Mesenchymal stem cell (in vitro differentiated cells and primary cell): ENCODE data around the gene RPIA.

ENCODE experiments used
- DNase-seq: peaks from one replicate; pipeline ENCODE4 v3.0.0-alpha.2; 2013
- H2AFZ ChIP-seq: one replicate; pipeline ENCODE4 v1.6.1; 2013; ENCODE audit warnings: low read depth, mild to moderate bottlenecking, control low read depth, inconsistent platforms, low read length, moderate library complexity
- H2AK5ac ChIP-seq: 2 replicates; pipeline ENCODE4 v1.6.1; 2013; ENCODE audit warnings: low read length, moderate library complexity, mild to moderate bottlenecking, inconsistent platforms; ENCODE audit not compliant: severe bottlenecking
- H2BK120ac ChIP-seq: one replicate; pipeline ENCODE4 v1.6.1; 2013; ENCODE audit warnings: low read depth, mild to moderate bottlenecking, inconsistent platforms, low read length, moderate library complexity
- H2BK12ac ChIP-seq, 2 experiments: one replicate each; pipeline ENCODE4 v1.6.1; 2013; ENCODE audit warnings: inconsistent platforms in 2 of 2, low read length in 2 of 2, mild to moderate bottlenecking in 2 of 2, moderate library complexity in 2 of 2, control low read depth in 1 of 2
- H2BK15ac ChIP-seq: one replicate; pipeline ENCODE4 v1.6.1; 2013; ENCODE audit warnings: mild to moderate bottlenecking, low read depth, inconsistent platforms; ENCODE audit not compliant: poor library complexity, severe bottlenecking
- H2BK5ac ChIP-seq: 2 replicates; pipeline ENCODE4 v1.6.1; 2013; ENCODE audit warnings: low read depth, mild to moderate bottlenecking, low read length, control low read depth, inconsistent platforms; ENCODE audit not compliant: poor library complexity, severe bottlenecking
- H3K14ac ChIP-seq, 2 experiments: one replicate each; pipeline ENCODE4 v1.6.1; 2013; ENCODE audit warnings: inconsistent platforms in 2 of 2, low read length in 2 of 2, control low read depth in 1 of 2, mild to moderate bottlenecking in 1 of 2, moderate library complexity in 1 of 2
- H3K18ac ChIP-seq, 2 experiments: one replicate each; pipeline ENCODE4 v1.6.1; 2013; ENCODE audit warnings: inconsistent platforms in 2 of 2, low read length in 2 of 2, control low read depth in 1 of 2, low read depth in 1 of 2, mild to moderate bottlenecking in 1 of 2
- H3K23ac ChIP-seq, 2 experiments: one replicate each; pipeline ENCODE4 v1.6.1; 2013; ENCODE audit warnings: inconsistent platforms in 2 of 2, low read length in 2 of 2, mild to moderate bottlenecking in 2 of 2, moderate library complexity in 2 of 2, control low read depth in 1 of 2
- H3K27ac ChIP-seq: 2 replicates; pipeline ENCODE4 v1.5.1; 2013; ENCODE audit warnings: mild to moderate bottlenecking, moderate library complexity, low read length, control low read depth, inconsistent platforms; ENCODE audit not compliant: poor library complexity, severe bottlenecking
- H3K27me3 ChIP-seq, 2 experiments: 2 replicates each; pipeline versions ENCODE4 v1.6.1 to v1.7.0; 2013; ENCODE audit warnings: low read length in 2 of 2, mild to moderate bottlenecking in 2 of 2, moderate library complexity in 2 of 2, control low read depth in 1 of 2, inconsistent platforms in 1 of 2; ENCODE audit not compliant: control insufficient read depth in 1 of 2, insufficient read depth in 1 of 2
- H3K36me3 ChIP-seq, 2 experiments: 2 replicates each; pipeline versions ENCODE4 v1.6.1 to v1.7.0; 2013; ENCODE audit warnings: low read length in 2 of 2, control low read depth in 1 of 2, inconsistent platforms in 1 of 2, low read depth in 1 of 2, mild to moderate bottlenecking in 1 of 2; ENCODE audit not compliant: insufficient read depth in 2 of 2, control insufficient read depth in 1 of 2
- H3K4ac ChIP-seq, 2 experiments: one replicate each; pipeline ENCODE4 v1.6.1; 2013; ENCODE audit warnings: inconsistent platforms in 2 of 2, low read length in 2 of 2, mild to moderate bottlenecking in 2 of 2, moderate library complexity in 2 of 2, control low read depth in 1 of 2, low read depth in 1 of 2
- H3K4me1 ChIP-seq: 2 replicates; pipeline ENCODE4 v1.6.1; 2013; ENCODE audit warnings: low read depth, low read length, control low read depth; ENCODE audit not compliant: control insufficient read depth, insufficient read depth
- H3K4me2 ChIP-seq: 2 replicates; pipeline ENCODE4 v1.6.1; 2013; ENCODE audit warnings: low read length, mild to moderate bottlenecking, inconsistent platforms; ENCODE audit not compliant: poor library complexity, severe bottlenecking
- H3K4me3 ChIP-seq, 2 experiments: 2 replicates each; pipeline versions ENCODE4 v1.5.1 to v1.7.0; 2013; ENCODE audit warnings: low read length in 2 of 2, mild to moderate bottlenecking in 2 of 2, control low read depth in 1 of 2, low read depth in 1 of 2; ENCODE audit not compliant: insufficient read depth in 1 of 2
- H3K79me1 ChIP-seq: replicated peaks from 2 replicates; pipeline ENCODE4 v1.6.1; 2013; ENCODE audit warnings: mild to moderate bottlenecking, control low read depth, low read length, inconsistent platforms; ENCODE audit not compliant: poor library complexity, severe bottlenecking
- H3K9ac ChIP-seq: 2 replicates; pipeline ENCODE4 v1.7.0; 2013; ENCODE audit warnings: mild to moderate bottlenecking, low read length, moderate library complexity
- H3K9me3 ChIP-seq: 2 replicates; pipeline ENCODE4 v1.7.0; 2013; ENCODE audit warnings: mild to moderate bottlenecking, low read length; ENCODE audit not compliant: control insufficient read depth
- H4K8ac ChIP-seq: one replicate; pipeline ENCODE4 v1.6.1; 2013; ENCODE audit warnings: inconsistent platforms, mild to moderate bottlenecking, low read length, moderate library complexity
- H4K91ac ChIP-seq: one replicate; pipeline ENCODE4 v1.6.1; 2013; ENCODE audit warnings: mild to moderate bottlenecking, low read length, inconsistent platforms
- WGBS: methylation state at CpG from one replicate; pipeline ENCODE4 v1.1.7; 2013; ENCODE audit warnings: mixed read lengths; 5-methylcytosine and 5-hydroxymethylcytosine counted together

The RPIA gene

DNA sequence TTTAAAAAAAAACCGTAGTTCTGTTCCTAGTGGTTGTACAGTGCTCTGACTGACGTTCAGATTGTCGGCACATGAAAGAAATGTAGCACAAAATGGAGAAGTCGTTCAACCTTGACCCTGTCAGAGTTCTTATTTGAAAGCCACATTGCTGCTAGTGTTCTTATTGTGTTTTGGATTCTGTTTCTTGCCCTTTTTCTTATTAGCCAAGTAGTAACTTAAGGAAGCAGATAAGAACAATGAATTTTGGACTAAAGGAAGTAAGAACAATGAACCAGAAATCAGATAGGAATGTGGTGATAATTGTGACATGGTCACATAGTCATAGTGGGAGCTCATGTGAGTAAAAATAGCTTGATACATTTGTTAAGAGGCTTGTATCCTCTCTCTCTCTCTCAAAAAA is 45.9 kb downstream of the RPIA start:
- H4K91ac ChIP-seq, result no peak overlapping the region
- H3K4me2 ChIP-seq, result no peak overlapping the region
- peaks cover 12% of the 10 kb centered on the region for H3K4me1 ChIP-seq
- H3K18ac ChIP-seq, result no peak overlapping the region
- H2AK5ac ChIP-seq, result no peak overlapping the region
- no peaks in the 10 kb centered on the region for H3K27me3 ChIP-seq
- peak overlapping the region; percentile 19 for H3K9ac ChIP-seq
- H3K36me3 ChIP-seq, result peaks cover 12 to 31% of the 10 kb centered on the region in 2 experiments
- no peak overlapping the region for H3K14ac ChIP-seq
- H2BK15ac ChIP-seq, result no peak overlapping the region
- H3K27ac ChIP-seq, result no peak overlapping the region
- no peak overlapping the region for H4K8ac ChIP-seq
- DNase-seq, result no peak
- no peak overlapping the region for H2AFZ ChIP-seq
- peaks cover under 1% of the 10 kb centered on the region for H3K9me3 ChIP-seq
- H2BK12ac ChIP-seq, result no peak overlapping the region
- 98% methylated on average over 4 of the region's 4 CpGs for WGBS
- H2BK120ac ChIP-seq, result no peak overlapping the region
- peaks cover 15% of the 10 kb centered on the region for H3K79me1 ChIP-seq
- H3K23ac ChIP-seq, result no peak overlapping the region
- no peak overlapping the region for H2BK5ac ChIP-seq
- no peak overlapping the region for H3K4me3 ChIP-seq
- no peak overlapping the region for H3K4ac ChIP-seq

GRCh38 chr2:88738271-88738670 is 46.8 kb downstream of the RPIA start:
- H2BK5ac ChIP-seq, result no peak overlapping the region
- H3K4me2 ChIP-seq, result no peak overlapping the region
- no peak overlapping the region for H3K9ac ChIP-seq
- H3K36me3 ChIP-seq, result peaks cover 12 to 40% of the 10 kb centered on the region in 2 experiments
- WGBS, result 89% methylated on average over 3 of the region's 3 CpGs
- H3K27ac ChIP-seq, result no peak overlapping the region
- peaks cover 6% of the 10 kb centered on the region for H3K9me3 ChIP-seq
- H3K23ac ChIP-seq, result no peak overlapping the region
- no peak overlapping the region for H2BK12ac ChIP-seq
- no peak overlapping the region for H2AK5ac ChIP-seq
- no peak overlapping the region for H2BK15ac ChIP-seq
- no peak overlapping the region for H3K4me3 ChIP-seq
- no peak overlapping the region for H2AFZ ChIP-seq
- no peak overlapping the region for H4K91ac ChIP-seq
- DNase-seq, result peak; percentile 8
- no peak overlapping the region for H3K14ac ChIP-seq
- no peak overlapping the region for H4K8ac ChIP-seq
- peaks cover 14% of the 10 kb centered on the region for H3K79me1 ChIP-seq
- no peaks in the 10 kb centered on the region for H3K27me3 ChIP-seq
- H3K18ac ChIP-seq, result no peak overlapping the region
- H2BK120ac ChIP-seq, result no peak overlapping the region
- no peak overlapping the region for H3K4ac ChIP-seq
- H3K4me1 ChIP-seq, result peaks cover 9% of the 10 kb centered on the region

DNA sequence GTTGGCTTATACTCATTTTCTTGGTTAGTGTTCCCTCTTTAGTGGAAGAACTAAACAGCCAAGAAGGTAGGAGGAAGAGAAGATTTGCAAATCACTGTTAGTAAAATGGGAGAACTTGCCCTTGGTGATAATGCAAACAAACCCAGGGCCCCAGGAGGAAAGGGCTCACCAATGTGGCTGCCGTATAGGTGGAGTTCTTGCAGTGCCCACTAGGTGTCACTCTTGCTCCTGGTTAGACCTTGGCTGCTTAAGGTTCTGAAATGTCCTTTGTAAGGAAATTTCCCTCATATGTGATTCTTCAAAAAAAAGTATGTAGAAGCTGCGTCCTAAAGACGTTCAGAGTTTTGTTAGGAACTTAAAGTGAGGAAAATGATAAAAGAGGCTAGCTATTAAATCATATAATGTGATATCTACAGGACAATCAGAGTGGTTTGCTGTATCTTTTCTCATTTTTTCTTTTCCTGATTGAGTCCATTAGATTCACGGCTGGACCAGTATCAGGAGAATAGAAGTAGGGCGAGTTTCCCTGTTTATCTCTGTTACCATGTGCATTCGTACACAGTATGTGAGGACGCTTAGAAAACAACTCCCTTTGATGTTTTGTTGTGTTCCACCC is 48.6 kb downstream of the RPIA start:
- Histone ChIP-seq H2BK15ac (no peak overlapping the region), H3K9ac (no peak overlapping the region), H3K79me1 (peaks cover 10% of the 10 kb centered on the region), H2BK12ac (no peak overlapping the region), H3K9me3 (peaks cover 16% of the 10 kb centered on the region), H4K8ac (no peak overlapping the region), H3K4ac (no peak overlapping the region), H3K4me1 (peaks cover 7% of the 10 kb centered on the region), H3K4me2 (no peak overlapping the region), H3K36me3 (peaks cover 12 to 55% of the 10 kb centered on the region in 2 experiments), H3K27ac (no peak overlapping the region), H2BK120ac (no peak overlapping the region), H3K14ac (no peak overlapping the region), H2BK5ac (no peak overlapping the region), H2AK5ac (no peak overlapping the region), H3K18ac (no peak overlapping the region), H4K91ac (no peak overlapping the region), H2AFZ (no peak overlapping the region), H3K4me3 (no peak overlapping the region), H3K27me3 (no peaks in the 10 kb centered on the region), H3K23ac (no peak overlapping the region)
- peak; percentile 71 for DNase-seq
- WGBS, result 56% methylated on average over 6 of the region's 7 CpGs

DNA sequence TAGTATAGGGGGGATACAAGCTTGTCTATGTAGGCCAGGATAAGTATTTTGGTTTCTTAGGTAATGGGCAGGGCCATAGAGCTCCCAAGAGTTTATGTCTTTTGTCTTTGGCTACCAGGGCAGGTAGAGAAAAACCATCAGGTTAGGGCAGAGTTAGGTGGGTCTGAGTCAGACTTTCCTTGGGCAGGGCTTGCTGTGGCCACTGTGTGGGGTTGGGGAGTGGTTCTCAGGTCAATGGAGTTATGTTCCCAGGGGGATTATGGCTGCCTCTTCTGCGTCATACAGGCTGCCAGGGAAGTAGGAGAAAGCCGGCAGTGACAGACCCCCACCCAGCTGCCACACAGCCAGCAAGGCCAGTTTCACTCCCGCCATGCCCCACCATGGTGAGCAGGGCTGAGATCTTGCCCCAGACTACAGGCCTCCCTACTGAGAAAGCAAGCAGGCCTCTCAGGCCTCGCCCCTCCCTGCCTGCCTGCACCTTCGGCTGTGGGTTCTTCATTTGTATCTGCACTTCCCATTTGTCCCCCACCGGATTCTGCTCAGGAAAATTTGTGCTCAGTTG is 55.5 kb downstream of the RPIA start:
- H2BK12ac ChIP-seq, result no peak overlapping the region
- no peak overlapping the region for H4K8ac ChIP-seq
- no peak overlapping the region for H3K4me2 ChIP-seq
- no peak for DNase-seq
- H3K27me3 ChIP-seq, result no peaks in the 10 kb centered on the region
- H2BK15ac ChIP-seq, result no peak overlapping the region
- 97% methylated on average over 6 of the region's 6 CpGs for WGBS
- H3K4ac ChIP-seq, result no peak overlapping the region
- no peaks in the 10 kb centered on the region for H3K4me1 ChIP-seq
- no peak overlapping the region for H3K14ac ChIP-seq
- H2BK5ac ChIP-seq, result no peak overlapping the region
- H3K9ac ChIP-seq, result no peak overlapping the region
- no peak overlapping the region for H2BK120ac ChIP-seq
- no peak overlapping the region for H3K27ac ChIP-seq
- H3K4me3 ChIP-seq, result no peak overlapping the region
- H4K91ac ChIP-seq, result no peak overlapping the region
- no peak overlapping the region for H3K18ac ChIP-seq
- H2AFZ ChIP-seq, result no peak overlapping the region
- H3K9me3 ChIP-seq, result peaks cover 23% of the 10 kb centered on the region
- no peak overlapping the region for H3K23ac ChIP-seq
- no peak overlapping the region for H2AK5ac ChIP-seq
- peaks cover 16 to 91% of the 10 kb centered on the region in 2 experiments for H3K36me3 ChIP-seq
- peaks cover 7% of the 10 kb centered on the region for H3K79me1 ChIP-seq
